ENCODE data around the gene MYO15B. TPM values are rescaled to one million over a fixed set of nuclear protein-coding genes. Genes with fewer than 3 reads are reported as not detected.

Gene MYO15B
- total RNA-seq, 2 experiments from 2014 or later: 8.9 to 19.2 TPM

GRCh38 chr17:75561927-75562603 lies 25.5 kb upstream of the MYO15B start:
- no peaks in the 10 kb centered on the region for H3K9me2 ChIP-seq (ENCODE audit: insufficient read depth, low read length)
- peaks cover 10% of the 10 kb centered on the region for H3K4me1 ChIP-seq (ENCODE audit: insufficient read depth, low read length, poor library complexity, severe bottlenecking)
- no peak overlapping the region for H3K4me2 ChIP-seq (ENCODE audit: low read length)
- no peak overlapping the region for H3K27ac ChIP-seq (ENCODE audit: low read depth, low read length, poor library complexity, severe bottlenecking)
- H3K4me3 ChIP-seq (ENCODE audit: low read depth, low read length, poor library complexity, severe bottlenecking): no peak overlapping the region
- ChIA-PET POLR2A (no interaction called here), CTCF (ENCODE audit: unreplicated experiment) (no interaction called here)
- H3K36me3 ChIP-seq (ENCODE audit: insufficient read depth, low read length): no peaks in the 10 kb centered on the region
- no peaks in the 10 kb centered on the region for H3K79me2 ChIP-seq (ENCODE audit: insufficient read depth, low read depth, low read length)
- intact Hi-C loops (cut with micrococcal nuclease; ENCODE audit: unreplicated experiment): no loop called here
- no peak overlapping the region for H2AFZ ChIP-seq (ENCODE audit: low read length)
- no peak for TF ChIP-seq EZH2phosphoT487 (IDR thresholded peaks at IDR 0.05; ENCODE audit: borderline replicate concordance, low read depth, low read length)
- TF ChIP-seq CTCF (conservative IDR thresholded peaks at IDR 0.05; ENCODE audit: low read length): no peak
- H4K20me1 ChIP-seq (ENCODE audit: insufficient read depth, low read length): no peaks in the 10 kb centered on the region
- H3K9me3 ChIP-seq (ENCODE audit: low read length): no peaks in the 10 kb centered on the region
- DNase-seq (ENCODE audit: low spot score): no peak
- BruUV-seq (replicated peaks): no TSS peak

GRCh38 chr17:75563063-75563758 lies 24.4 kb upstream of the MYO15B start:
- H3K79me2 ChIP-seq (ENCODE audit: insufficient read depth, low read depth, low read length): no peaks in the 10 kb centered on the region
- peaks cover 21% of the 10 kb centered on the region for H3K4me1 ChIP-seq (ENCODE audit: insufficient read depth, low read length, poor library complexity, severe bottlenecking)
- DNase-seq (ENCODE audit: low spot score): no peak
- H3K27ac ChIP-seq (ENCODE audit: low read depth, low read length, poor library complexity, severe bottlenecking): no peak overlapping the region
- no peaks in the 10 kb centered on the region for H3K36me3 ChIP-seq (ENCODE audit: insufficient read depth, low read length)
- intact Hi-C loops (cut with micrococcal nuclease; ENCODE audit: unreplicated experiment): no loop called here
- CTCF ChIA-PET (ENCODE audit: unreplicated experiment): no interaction called here
- POLR2A ChIA-PET: no interaction called here
- H4K20me1 ChIP-seq (ENCODE audit: insufficient read depth, low read length): no peaks in the 10 kb centered on the region
- H3K9me3 ChIP-seq (ENCODE audit: low read length): no peaks in the 10 kb centered on the region
- H2AFZ ChIP-seq (ENCODE audit: low read length): no peak overlapping the region
- H3K9me2 ChIP-seq (ENCODE audit: insufficient read depth, low read length): no peaks in the 10 kb centered on the region
- no TSS peak for BruUV-seq (replicated peaks)
- TF ChIP-seq EZH2phosphoT487 (IDR thresholded peaks at IDR 0.05; ENCODE audit: borderline replicate concordance, low read depth, low read length) (no peak), CTCF (conservative IDR thresholded peaks at IDR 0.05; ENCODE audit: low read length) (no peak)
- no peak overlapping the region for H3K4me2 ChIP-seq (ENCODE audit: low read length)
- H3K4me3 ChIP-seq (ENCODE audit: low read depth, low read length, poor library complexity, severe bottlenecking): no peak overlapping the region

- H3K36me3 ChIP-seq (ENCODE audit: insufficient read depth, low read length): no peaks in the 10 kb centered on the region
- H3K27ac ChIP-seq (ENCODE audit: low read depth, low read length, poor library complexity, severe bottlenecking): no peak overlapping the region
- ChIA-PET POLR2A (interaction anchor here (0.7 kb wide), 1 partner anchor 171 kb away, joined by 3 read pairs; no protein-coding TSS in a partner anchor), CTCF (ENCODE audit: unreplicated experiment) (no interaction called here)
- DNase-seq (ENCODE audit: low spot score): no peak
- intact Hi-C loops (cut with micrococcal nuclease; ENCODE audit: unreplicated experiment): no loop called here
- TF ChIP-seq EZH2phosphoT487 (IDR thresholded peaks at IDR 0.05; ENCODE audit: borderline replicate concordance, low read depth, low read length): no peak
- no peak for TF ChIP-seq CTCF (conservative IDR thresholded peaks at IDR 0.05; ENCODE audit: low read length)
- no peaks in the 10 kb centered on the region for H3K79me2 ChIP-seq (ENCODE audit: insufficient read depth, low read depth, low read length)
- BruUV-seq (replicated peaks): no TSS peak
- H4K20me1 ChIP-seq (ENCODE audit: insufficient read depth, low read length): no peaks in the 10 kb centered on the region
- no peak overlapping the region for H3K4me2 ChIP-seq (ENCODE audit: low read length)
- no peak overlapping the region for H2AFZ ChIP-seq (ENCODE audit: low read length)
- no peaks in the 10 kb centered on the region for H3K9me3 ChIP-seq (ENCODE audit: low read length)
- no peak overlapping the region for H3K4me3 ChIP-seq (ENCODE audit: low read depth, low read length, poor library complexity, severe bottlenecking)
- H3K9me2 ChIP-seq (ENCODE audit: insufficient read depth, low read length): no peaks in the 10 kb centered on the region
- H3K4me1 ChIP-seq (ENCODE audit: insufficient read depth, low read length, poor library complexity, severe bottlenecking): peaks cover 27% of the 10 kb centered on the region
Observed at GRCh38 chr17:75564195-75564594, 23.4 kb upstream of the MYO15B start.

All from OCI-LY7 (cell line).